ENCODE data around the gene HDAC4. TPM values are rescaled to one million over a fixed set of nuclear protein-coding genes. Genes with fewer than 3 reads are reported as not detected.

HDAC4 gene
- total and polyA plus RNA-seq, 2 donors (not counting 1 experiment from before 2014, with no cell fraction given), result 13.5 to 46.0 TPM

DNA sequence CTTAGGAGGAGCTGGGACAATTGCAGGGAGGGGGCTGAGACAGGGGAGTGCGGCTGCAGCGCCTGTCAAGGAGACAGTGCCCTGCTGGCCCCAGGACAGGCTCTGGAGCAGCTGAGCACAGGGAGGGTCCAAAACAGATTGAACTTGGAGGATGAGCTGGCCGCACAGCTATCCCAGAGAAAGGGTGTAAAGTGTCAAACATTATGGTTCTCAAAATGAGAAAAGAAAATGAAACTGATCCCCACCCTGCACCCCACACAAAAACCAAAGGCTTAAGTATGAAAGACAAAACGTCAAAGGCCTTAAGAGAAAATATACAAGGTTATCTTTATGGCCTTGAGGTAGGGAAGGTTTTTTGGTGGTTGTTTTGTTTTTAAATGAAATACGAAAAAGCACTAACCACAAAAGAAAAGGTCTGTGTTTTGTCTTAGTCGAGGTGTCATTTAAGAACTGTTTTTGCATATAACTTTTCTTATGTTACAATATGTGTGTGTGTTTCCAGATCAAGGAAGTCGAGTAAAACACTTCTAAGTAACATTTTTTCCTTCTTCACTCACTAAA is 111.8 kb downstream of the HDAC4 start:
- no peak overlapping the region for H3K27ac ChIP-seq (ENCODE audit: low read length in 2 of 2)
- intact Hi-C loops (cut with micrococcal nuclease), result no loop called here
- 92% methylated on average over 2 of the region's 7 CpGs for WGBS (ENCODE audit: insufficient coverage)
- Mint-ChIP-seq H3K4me1 (peaks cover 62% of the 10 kb centered on the region), H3K27me3 (peaks cover 22% of the 10 kb centered on the region), H3K27ac (no peak overlapping the region), H3K4me3 (peak overlapping the region; percentile 55), H3K9me3 (ENCODE audit: insufficient read depth) (no peaks in the 10 kb centered on the region)
- DNase-seq (no peak), ATAC-seq (ENCODE audit: low read depth) (no peak)
- no peak overlapping the region for H2AFZ ChIP-seq (ENCODE audit: insufficient read depth, low read depth, low read length, poor library complexity, severe bottlenecking)
- H3K4me3 ChIP-seq (ENCODE audit: control extremely low read depth in 1 of 5, extremely low read depth in 1 of 5, insufficient read depth in 1 of 5, low read depth in 2 of 5, low read length in 4 of 5), result no peak overlapping the region
- no peak overlapping the region for H3K9ac ChIP-seq (ENCODE audit: low read length)
- H3K4me1 ChIP-seq (ENCODE audit: control insufficient read depth in 2 of 2, insufficient read depth in 2 of 2, low read length in 2 of 2), result peaks cover 38 to 56% of the 10 kb centered on the region in 2 donors
- H3K9me3 ChIP-seq (ENCODE audit: control extremely low read depth in 1 of 3, control insufficient read depth in 2 of 3, insufficient read depth in 1 of 3, low read length in 2 of 3), result peaks cover 0 to 5% (median 0%) of the 10 kb centered on the region in 3 donors
- no peak for TF ChIP-seq EZH2 (IDR thresholded peaks at IDR 0.05; ENCODE audit: borderline replicate concordance, insufficient read depth, low read depth, low read length, poor library complexity, severe bottlenecking)
- TF ChIP-seq, protein P1, sequence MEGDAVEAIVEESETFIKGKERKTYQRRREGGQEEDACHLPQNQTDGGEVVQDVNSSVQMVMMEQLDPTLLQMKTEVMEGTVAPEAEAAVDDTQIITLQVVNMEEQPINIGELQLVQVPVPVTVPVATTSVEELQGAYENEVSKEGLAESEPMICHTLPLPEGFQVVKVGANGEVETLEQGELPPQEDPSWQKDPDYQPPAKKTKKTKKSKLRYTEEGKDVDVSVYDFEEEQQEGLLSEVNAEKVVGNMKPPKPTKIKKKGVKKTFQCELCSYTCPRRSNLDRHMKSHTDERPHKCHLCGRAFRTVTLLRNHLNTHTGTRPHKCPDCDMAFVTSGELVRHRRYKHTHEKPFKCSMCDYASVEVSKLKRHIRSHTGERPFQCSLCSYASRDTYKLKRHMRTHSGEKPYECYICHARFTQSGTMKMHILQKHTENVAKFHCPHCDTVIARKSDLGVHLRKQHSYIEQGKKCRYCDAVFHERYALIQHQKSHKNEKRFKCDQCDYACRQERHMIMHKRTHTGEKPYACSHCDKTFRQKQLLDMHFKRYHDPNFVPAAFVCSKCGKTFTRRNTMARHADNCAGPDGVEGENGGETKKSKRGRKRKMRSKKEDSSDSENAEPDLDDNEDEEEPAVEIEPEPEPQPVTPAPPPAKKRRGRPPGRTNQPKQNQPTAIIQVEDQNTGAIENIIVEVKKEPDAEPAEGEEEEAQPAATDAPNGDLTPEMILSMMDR (IDR thresholded peaks at IDR 0.05), result no peak
- peaks cover 0 to 27% (median 0%) of the 10 kb centered on the region in 4 experiments for H3K27me3 ChIP-seq (replicated peaks in 1 of 4; ENCODE audit: control extremely low read depth in 1 of 4, control insufficient read depth in 3 of 4, insufficient read depth in 4 of 4, low read length in 3 of 4)
- POLR2A ChIA-PET, result no interaction called here
- H4K20me1 ChIP-seq (ENCODE audit: control insufficient read depth, insufficient read depth, low read length, poor library complexity, severe bottlenecking), result peaks cover 59% of the 10 kb centered on the region
- peaks cover 32% of the 10 kb centered on the region for H3K79me2 ChIP-seq (ENCODE audit: control insufficient read depth, insufficient read depth, low read length)
- no peaks in the 10 kb centered on the region for H3K36me3 ChIP-seq (replicated peaks in 1 of 2; ENCODE audit: control extremely low read depth in 1 of 2, control insufficient read depth in 1 of 2, extremely low read depth in 1 of 2, insufficient read depth in 2 of 2, low read length in 1 of 2)
- H3K4me2 ChIP-seq (replicated peaks; ENCODE audit: low read depth, low read length, poor library complexity, severe bottlenecking), result peak overlapping the region; percentile 23
- CTCF ChIA-PET, result no interaction called here

DNA sequence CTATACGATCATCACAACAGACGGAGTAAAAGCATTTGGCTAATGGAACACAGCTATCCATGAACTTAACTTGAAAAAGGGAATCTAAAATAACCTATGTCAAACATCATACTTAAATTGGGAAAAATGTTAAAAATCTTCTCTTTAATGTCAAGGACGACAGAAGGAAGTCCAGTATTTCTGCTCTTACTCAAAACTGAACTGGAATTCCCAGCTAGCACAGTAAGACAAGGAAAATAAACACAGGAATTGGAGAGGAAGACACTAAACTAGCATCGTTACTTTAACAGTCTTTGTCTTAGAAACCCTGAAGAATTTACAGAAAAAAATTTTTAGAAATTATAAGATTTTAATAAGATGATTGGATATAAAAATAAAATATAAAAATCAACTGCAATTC is 112.6 kb downstream of the HDAC4 start:
- CTCF ChIA-PET, result no interaction called here
- no peak overlapping the region for H3K27ac Mint-ChIP-seq
- H3K4me2 ChIP-seq (replicated peaks; ENCODE audit: low read depth, low read length, poor library complexity, severe bottlenecking), result no peak overlapping the region
- intact Hi-C loops (cut with micrococcal nuclease), result no loop called here
- peaks cover 33 to 48% of the 10 kb centered on the region in 2 donors for H3K4me1 ChIP-seq (ENCODE audit: control insufficient read depth in 2 of 2, insufficient read depth in 2 of 2, low read length in 2 of 2)
- no peak for ATAC-seq (ENCODE audit: low read depth)
- peaks cover 59% of the 10 kb centered on the region for H4K20me1 ChIP-seq (ENCODE audit: control insufficient read depth, insufficient read depth, low read length, poor library complexity, severe bottlenecking)
- no peaks in the 10 kb centered on the region for H3K9me3 Mint-ChIP-seq (ENCODE audit: insufficient read depth)
- H3K9me3 ChIP-seq (ENCODE audit: control extremely low read depth in 1 of 3, control insufficient read depth in 2 of 3, insufficient read depth in 1 of 3, low read length in 2 of 3), result peaks cover 0 to 5% (median 0%) of the 10 kb centered on the region in 3 donors
- H3K79me2 ChIP-seq (ENCODE audit: control insufficient read depth, insufficient read depth, low read length), result peaks cover 37% of the 10 kb centered on the region
- H3K4me3 ChIP-seq (ENCODE audit: control extremely low read depth in 1 of 5, extremely low read depth in 1 of 5, insufficient read depth in 1 of 5, low read depth in 2 of 5, low read length in 4 of 5), result no peak overlapping the region
- no peak overlapping the region for H3K4me3 Mint-ChIP-seq
- H3K27me3 ChIP-seq (replicated peaks in 1 of 4; ENCODE audit: control extremely low read depth in 1 of 4, control insufficient read depth in 3 of 4, insufficient read depth in 4 of 4, low read length in 3 of 4), result peaks cover 0 to 29% (median 0%) of the 10 kb centered on the region in 4 experiments
- no peak for DNase-seq
- H2AFZ ChIP-seq (ENCODE audit: insufficient read depth, low read depth, low read length, poor library complexity, severe bottlenecking), result no peak overlapping the region
- no peaks in the 10 kb centered on the region for H3K36me3 ChIP-seq (replicated peaks in 1 of 2; ENCODE audit: control extremely low read depth in 1 of 2, control insufficient read depth in 1 of 2, extremely low read depth in 1 of 2, insufficient read depth in 2 of 2, low read length in 1 of 2)
- H3K27ac ChIP-seq (ENCODE audit: low read length in 2 of 2), result no peak overlapping the region
- peaks cover 56% of the 10 kb centered on the region for H3K4me1 Mint-ChIP-seq
- WGBS (ENCODE audit: insufficient coverage), result no CpG with 5 or more reads among the region's 4 CpGs
- POLR2A ChIA-PET, result no interaction called here
- peaks cover 22% of the 10 kb centered on the region for H3K27me3 Mint-ChIP-seq
- TF ChIP-seq EZH2 (IDR thresholded peaks at IDR 0.05; ENCODE audit: borderline replicate concordance, insufficient read depth, low read depth, low read length, poor library complexity, severe bottlenecking), result no peak
- TF ChIP-seq, protein P1 (IDR thresholded peaks at IDR 0.05), result no peak
- H3K9ac ChIP-seq (ENCODE audit: low read length), result no peak overlapping the region
